GM21529 (cell line): ENCODE measurements around the gene EFCAB6.

Experiments
- ATAC-seq: cut with Tn5 transposase; IDR thresholded peaks from one replicate; pipeline ENCODE4 v1.9.1; 2021; ENCODE audit not compliant: unreplicated experiment

EFCAB6 gene

DNA sequence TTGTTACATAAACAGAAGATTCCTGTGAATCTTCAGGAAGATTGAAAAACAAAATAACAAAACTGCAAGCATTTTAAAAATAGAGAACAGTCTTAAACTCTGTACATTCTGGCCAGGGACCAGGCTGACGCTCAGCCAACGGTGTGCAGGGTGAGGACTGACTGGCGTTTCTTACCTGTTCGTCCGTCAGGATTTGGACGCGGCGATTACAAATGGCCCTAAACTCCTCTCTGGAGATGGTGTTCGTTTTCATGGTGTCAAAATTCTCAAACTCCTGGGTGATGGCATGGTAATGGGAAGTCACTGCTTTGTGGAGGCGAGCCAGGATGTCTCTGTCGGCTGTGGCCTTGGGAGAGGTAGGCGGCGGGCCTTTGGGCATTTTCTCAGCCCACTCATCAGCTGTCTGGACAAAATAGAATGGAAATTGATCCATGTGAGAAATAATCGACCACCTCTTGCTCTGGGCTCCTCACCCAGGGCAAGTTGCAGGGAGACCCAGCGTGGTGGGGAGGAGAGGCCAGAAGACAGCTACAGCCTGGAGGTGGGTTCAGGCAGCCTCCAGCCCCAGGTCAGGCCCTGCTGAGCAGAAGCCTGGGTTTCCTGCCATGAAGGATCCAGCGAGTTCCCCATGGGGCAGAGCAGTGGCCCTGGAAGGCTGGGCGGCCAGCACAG is 257.3 kb downstream of the EFCAB6 start:
- no peak for ATAC-seq

DNA sequence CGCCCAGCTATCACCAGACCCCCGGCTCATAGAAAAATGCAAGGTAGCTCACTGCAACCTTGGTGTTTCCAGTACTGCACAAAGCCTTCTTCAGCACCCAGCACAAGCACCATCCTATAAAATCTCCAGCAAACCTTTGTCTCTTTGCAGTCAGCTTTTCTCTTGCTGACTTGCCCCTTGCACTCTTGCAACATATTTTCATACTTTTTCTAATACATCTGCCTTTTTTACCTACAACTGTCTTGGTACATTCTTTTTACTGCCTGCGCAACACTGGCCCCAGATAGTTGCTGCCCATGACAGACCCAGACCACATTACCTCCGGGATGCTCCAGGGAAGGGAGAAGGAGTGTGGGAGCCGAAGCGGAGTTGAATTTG is 257.9 kb downstream of the EFCAB6 start:
- ATAC-seq: no peak

DNA sequence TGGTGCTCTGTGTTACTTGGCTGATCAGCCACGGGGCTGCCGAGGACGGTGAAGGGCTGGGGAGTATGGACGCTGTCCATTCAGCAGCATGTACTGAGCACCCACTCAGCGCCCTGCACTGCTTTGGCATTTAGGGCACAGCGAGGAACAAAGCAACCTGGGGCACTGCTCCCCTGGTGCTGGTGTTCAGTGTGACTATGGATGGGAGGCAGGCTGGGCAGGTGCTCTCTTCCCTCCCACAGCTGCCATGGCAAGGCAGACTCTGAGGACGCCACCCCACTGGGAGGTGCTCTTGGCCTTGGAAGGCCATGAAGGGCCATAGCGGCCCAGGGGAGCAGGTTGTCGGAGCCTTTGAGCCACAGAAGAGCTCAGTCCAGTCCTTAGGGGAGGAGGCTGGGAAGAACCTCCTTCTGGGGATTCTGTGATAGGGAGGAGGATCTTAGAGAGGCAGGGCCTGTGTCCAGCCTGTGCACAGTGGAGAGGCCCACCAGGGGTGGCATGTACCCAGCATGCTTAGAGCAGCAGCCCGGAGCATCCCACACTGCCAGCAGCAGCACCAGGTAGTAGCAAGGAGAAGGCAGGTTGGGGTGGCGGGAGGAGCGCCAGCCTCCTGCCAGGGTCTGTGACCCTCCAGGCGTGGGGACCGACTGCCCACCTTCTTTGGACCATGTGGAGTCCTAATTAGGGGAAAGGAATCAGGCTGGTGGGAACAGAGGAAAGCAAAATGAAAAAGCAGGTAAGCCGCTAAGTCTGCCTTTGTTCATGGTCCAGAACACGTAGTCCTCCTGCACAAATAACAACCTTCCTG is 258.4 kb downstream of the EFCAB6 start:
- ATAC-seq: no peak

DNA sequence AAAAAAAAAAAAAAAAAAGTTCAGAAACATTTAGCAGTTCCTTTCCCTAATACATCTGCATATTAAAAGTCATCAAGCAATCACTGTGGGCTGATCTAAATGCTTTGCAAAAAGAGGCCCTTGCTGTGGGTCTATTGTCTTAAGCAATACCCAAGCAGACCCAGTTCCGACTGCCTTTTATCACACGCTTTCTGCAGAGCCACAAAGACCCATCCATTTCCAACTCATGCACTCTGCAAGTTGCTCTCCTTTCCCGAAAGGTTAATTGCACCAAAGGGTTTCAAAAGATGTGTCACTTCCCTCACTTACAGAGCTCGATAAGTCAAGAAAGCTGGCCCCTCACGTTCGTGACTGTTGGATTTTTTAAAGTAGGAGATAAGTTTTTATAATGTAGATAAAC is 261.4 kb downstream of the EFCAB6 start:
- no peak for ATAC-seq

DNA sequence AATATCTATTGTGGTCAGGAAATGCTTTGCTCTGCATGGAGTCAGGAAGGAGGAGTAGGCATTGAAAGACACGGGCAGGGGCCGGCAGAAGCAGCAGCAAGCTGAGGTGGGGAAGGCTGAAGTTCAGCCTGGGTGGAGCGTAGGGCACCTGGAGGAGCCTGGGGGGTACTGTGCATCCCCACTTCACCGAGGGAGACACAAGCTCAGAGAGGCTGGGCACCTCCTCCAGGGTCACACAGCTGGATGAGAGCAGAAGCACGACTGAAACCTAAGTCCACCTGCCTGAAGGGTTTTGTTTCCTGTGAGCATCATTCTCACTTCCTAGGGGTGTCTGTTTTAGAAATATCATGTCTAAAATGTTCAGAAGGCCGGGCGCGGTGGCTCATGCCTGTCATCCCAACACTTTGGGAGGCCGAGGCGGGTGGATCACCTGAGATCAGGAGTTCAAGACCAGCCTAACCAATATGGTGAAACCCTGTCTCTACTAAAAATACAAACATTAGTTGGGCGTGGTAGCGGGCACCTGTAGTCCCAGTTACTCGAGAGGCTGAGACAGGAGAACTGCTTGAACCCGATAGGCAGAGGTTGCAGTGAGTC is 262.0 kb downstream of the EFCAB6 start:
- no peak for ATAC-seq

DNA sequence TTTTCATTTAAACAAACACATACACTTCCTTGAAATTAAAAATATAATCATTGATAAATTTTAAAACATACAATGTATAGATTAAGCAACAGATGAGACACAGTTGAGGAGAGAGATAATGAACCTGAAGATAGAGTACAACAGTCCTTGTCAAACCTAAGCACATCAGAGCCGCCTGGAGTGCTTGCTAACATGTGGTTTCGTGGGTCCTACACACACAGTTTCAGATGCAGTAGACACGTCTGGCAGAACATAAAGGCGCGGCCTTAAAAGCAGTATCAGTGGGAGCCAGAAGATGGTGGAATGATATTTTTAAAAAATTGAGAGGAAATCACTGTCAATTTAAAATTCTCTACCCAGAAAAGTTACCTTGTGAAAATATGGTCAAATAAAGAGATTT is 265.9 kb downstream of the EFCAB6 start:
- ATAC-seq: no peak

DNA sequence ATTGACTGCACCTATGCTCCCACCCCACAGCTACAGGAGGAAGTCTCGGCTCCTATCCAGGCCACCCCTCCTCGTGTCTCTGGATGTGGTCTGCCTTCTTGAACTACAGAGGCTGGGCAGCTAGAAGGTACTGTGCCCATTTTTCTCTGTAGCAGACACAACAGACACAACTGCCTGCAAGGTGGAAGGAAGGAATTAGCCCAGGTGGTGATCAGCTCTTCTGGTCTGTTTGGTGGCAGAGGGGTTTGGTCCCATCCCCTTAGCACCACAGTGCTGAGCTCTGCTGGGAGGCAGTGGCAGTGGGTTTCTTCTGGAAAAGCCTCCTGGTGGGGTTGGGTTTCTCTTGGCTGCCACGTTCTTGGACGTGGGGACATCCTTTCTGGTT is 267.8 kb downstream of the EFCAB6 start:
- no peak for ATAC-seq

DNA sequence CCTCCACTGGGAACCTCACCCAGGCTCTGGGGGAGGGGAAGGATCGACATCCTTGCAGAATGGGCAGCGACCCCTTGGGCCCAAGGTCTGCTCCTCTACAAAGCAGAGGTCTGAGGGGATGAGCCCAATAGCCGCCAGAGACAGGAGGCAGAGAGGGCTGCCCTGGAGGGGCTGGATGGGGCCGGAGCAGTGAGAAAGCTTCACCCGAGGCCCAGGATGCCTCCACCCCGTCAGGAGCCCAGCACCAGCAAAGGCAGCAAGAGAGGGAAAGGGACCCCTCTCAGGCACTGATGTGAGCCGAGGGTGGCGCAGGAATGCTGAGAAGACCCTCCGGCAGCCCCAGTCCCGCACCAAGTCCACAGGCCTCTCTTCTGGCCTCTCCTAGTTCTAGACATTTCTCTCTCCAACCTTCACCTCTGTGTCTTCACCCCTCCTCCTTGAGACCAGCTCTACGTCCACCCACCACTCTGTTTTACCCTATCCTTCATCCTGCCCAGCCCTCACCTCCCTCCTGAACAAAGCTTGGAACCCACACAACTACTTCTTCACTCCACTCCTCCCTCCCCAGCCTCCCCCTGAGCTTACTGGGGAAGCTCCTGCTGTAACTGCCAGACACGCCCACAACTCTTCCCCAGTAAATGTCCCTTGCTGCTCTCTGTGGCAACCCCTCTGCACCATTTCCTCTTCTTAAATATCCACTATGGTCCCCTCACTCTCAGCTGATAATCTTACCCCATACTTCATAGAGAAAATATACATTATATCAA is 268.4 kb downstream of the EFCAB6 start:
- ATAC-seq: no peak

DNA sequence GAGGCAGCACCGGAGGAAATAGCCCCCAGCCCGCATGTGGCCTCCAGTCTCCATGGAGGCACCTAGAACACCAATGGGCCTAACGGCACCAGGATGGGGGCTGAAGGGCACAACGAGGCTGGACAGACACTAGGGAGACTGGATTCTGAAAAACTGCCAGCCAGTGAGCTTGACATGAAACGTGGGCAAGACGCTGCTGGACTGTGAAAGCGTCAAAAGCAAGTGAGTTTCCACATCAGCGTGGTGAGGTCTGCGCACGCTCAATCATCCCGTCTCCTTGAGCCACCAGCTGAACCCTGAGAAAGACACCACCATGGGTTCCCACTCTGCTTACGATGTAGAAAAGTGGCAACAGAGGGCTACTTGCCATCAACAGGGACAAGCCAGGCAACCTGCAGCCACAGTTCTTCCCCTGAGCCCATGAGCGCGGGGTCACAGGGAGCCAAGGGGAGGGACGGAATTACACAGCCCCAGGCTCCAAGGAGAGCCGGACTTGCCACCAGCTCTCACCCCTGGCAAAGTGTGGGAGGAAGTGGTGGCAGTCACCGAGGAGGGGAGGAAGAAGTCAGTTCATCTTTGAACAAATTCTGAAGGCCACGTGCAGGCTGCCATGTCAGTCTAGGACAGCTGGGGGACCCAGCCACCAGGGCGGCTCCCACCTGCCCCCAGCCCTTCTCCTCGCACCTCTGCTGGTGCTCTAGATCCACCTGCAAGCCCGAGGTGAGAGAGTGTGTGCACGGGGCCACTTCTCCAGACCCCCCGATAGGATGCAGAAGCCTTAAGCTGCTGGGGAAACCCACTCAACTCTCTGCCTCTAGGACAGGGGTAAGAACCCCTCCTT is 269.2 kb downstream of the EFCAB6 start:
- ATAC-seq: no peak

DNA sequence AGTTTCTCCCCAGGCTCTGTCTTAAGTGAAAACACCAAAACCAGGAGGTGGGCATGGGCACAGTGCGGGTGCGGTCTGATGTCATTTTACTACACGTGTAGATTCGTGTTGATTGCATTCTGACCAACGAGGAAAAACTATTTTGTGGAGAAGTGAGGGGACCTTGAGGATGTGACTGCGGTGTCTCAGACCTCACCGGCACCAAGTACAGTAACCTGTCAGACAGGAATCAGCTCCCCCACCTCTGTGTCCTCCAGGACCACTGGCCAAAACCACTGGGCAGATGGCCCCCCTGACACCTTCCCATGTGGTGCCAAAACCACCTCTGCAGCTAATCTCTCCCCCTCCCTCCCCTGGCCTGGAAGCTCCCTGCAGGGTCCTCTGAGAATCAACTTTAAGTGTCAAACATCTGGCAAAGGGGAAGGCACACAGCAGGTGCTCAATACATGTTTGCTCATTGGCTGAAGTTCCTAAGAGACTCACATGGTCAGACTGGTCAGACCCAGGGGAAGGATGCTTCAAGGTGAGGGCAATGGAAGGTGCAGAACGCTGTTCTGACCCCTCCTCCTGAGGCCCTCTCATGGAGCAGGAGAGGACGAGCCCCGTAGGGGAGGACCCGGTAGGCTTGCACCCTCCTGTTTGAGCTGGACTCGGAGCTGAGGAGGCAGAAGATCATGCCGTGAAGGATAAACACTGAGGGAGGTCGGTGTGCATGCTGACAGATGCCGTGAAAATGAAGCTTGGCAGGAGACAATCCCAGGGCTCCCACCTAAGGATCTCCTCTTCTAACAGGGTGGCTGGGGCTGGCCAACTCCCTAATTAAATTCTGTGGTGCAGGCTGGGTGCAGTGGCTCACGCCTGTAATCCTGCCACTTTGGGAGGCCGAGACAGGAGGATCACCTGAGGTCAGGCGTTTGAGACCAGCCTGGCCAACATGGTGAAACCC is 270.4 kb downstream of the EFCAB6 start:
- ATAC-seq: no peak

DNA sequence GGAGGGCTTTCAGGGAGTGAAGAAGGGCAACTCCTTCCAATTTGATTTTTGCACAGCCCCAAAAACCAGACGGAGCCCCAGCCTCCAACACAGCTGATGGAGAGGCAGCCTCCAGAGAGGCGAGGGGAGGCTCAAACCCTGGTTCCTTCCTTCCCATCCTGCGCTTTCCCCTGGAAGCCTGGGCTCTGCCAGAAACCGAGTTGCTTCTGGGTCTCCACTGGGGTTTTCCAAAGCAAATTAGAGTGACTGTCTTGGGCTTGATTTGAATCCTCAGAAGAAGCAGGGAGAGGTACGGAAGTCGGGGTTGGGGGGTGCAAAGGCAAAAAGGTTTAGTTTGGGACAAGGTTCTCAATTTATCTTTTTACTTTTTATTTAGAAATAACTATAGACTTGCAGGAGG is 271.1 kb downstream of the EFCAB6 start:
- ATAC-seq: no peak

DNA sequence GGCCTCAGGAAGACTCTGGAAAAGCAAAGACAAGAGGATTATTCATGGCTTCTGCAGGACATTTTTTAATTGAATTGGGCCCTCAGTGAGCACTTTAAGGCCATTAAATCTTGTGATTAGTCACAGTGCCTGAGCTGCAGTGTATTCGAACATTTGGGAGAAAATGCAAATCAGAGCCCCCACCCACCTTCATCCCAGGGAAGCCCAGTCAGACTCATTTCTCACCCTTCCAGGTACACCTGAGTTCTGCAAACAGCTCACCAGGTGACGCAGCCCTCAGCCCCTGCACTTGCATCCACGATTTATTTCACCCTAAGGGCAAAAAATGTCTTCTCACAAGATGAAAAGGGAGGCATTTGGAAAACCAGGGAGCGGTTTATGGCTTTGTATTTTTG is 271.6 kb downstream of the EFCAB6 start:
- no peak for ATAC-seq

DNA sequence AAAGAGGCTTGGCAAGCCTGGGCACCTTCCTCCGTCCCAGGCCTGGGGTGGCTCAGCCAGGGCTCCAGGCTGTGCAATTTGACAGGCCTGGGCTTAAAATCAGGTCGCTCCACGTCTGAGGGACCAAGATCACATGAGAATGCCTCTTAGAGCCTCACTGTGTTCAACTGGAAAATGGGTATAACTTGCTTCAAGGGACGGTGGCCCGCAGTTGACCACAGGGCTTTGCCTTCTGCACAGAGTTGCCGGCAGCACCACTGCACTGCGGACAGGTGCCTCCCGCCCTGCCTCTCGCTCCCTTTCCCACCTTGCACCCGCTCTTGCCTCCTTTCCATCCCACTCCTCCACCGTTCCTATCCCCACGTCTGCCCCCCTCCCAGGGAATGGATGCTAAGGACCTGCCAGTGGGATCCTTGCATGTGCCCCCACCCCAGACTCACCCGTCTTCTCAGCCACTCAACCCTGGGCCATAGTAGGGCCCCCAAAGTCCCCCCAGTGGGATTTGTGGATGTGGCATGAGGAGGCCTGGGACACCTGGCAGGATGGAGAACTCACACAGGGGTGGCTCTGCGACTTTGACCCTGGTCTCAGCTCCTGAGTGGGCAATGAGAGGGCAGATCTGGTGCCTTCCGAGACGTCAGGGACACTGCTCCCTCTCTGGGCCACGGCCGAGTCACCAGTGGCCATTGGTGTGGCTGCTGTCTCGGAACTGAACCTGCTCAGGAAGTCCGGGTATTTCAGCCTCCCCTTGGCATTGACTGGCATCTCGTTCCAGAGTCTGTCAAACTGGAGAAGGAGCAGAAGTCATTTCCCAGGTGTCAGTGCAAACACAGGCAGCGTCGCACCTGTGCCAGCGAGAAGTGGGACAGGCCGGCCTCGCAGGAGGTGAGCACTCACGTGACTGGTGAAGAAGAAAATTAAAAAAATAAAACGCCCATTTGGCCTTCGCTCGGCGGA is 272.3 kb downstream of the EFCAB6 start:
- ATAC-seq: no peak

DNA sequence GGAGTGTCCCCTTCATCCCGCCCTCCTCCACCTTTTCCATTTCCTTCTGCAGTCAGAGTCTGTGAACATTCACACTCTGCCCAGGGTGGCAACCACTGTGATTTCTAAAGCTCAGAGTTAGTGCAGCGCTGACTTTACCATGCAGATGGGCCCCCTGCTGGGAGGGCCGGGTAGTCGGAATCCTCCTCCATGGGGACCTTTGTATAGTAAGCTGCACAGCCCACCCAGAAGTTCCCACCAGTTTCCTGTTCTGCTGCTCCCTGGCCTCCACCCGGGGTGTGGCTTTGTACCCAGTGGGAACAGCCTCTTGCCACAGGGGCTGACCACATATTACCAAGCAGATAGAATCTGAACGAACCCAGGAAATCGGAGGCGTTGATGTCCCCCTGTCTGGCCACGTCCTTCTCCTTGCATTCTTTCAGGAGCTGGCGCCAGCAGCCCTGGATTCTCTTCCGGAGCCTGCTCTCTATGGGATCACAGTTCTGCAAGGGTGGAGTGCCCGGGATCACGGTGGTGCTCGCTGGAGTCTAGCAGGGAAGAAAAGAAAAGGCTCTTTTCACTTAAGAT is 275.0 kb downstream of the EFCAB6 start:
- ATAC-seq: no peak

DNA sequence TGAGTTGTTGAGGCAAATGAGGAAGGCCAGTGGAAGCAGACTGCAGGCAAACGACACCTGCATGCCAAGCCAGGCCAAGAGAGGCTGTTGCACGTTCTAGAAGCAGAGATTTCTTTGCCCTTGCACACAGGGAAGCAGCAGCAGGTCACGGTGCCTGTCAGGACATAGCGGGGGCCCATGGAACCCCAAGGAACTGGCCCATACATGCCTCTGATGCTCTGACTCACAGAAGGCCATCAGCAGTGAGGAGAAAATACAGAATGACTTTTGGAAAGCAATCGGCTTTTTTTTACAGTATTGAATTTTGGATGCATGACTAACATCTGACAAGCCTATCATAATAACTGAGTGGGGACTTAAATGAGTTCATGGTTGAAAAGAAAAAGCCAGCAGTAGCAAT is 276.4 kb downstream of the EFCAB6 start:
- no peak for ATAC-seq

DNA sequence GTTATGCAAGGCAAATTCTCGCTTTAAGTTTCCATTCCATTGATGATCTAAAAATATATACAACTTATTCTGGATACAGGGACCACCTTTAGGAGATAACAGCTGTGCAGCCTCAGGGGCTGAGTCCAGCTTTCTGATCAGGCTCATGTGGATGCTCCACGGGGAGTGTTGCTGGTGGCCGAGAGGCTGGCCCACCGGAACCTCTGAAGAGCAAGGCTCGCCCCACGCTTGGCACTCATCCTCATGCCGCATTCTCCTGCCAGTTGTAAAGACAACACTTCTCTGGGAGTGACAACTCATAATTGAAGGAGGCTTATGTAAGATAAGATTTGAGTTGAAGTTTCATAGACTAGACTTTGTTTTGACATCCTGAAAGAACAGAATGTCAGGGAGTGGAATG is 276.8 kb downstream of the EFCAB6 start:
- no peak for ATAC-seq

DNA sequence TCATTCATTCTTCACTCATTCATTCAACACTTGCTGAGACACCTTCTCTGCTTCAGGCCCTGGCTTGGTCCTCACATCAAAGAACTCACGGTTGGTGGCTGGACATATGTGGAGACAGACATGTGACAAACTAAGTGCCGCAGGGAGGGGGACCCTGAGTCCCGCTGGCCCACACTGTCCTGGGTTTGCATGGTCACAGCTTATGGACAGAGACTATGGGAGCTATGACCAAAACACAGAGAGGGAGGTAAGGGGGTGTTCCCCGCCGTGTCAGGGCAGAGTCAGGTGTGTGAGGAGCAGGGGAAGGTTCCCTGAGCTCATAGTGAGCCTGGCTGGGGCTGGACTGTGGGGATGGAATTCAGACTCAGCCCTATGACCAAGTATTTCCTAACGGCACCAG is 277.2 kb downstream of the EFCAB6 start:
- ATAC-seq: no peak
